HL-60 (cell line): ENCODE data around the gene SLC7A7.

Source experiments
- DNase-seq, 2 experiments: peaks; one replicate each; pipeline ENCODE4 v3.0.0-alpha.2; 2010 to 2020; ENCODE audit warnings: low read depth in 1 of 2, low spot score in 1 of 2
- H3K27ac ChIP-seq: fragments of 250-450 bp; sonication (Bioruptor Pico); replicated peaks from 2 replicates; pipeline ENCODE4 v1.5.1; 2020; ENCODE audit warnings: mild to moderate bottlenecking, moderate library complexity
- H3K27me3 ChIP-seq: fragments of 250-450 bp; sonication (Bioruptor Pico); 2 replicates; pipeline ENCODE4 v1.5.1; 2021; ENCODE audit warnings: mild to moderate bottlenecking, moderate library complexity; ENCODE audit not compliant: insufficient read depth, poor library complexity, severe bottlenecking
- H3K4me3 ChIP-seq: replicated peaks from 2 replicates; pipeline ENCODE4 v1.5.1; 2011; ENCODE audit warnings: mild to moderate bottlenecking, control low read depth, low read length; ENCODE audit not compliant: insufficient read depth
- CTCF ChIP-seq: IDR thresholded peaks from one replicate; pipeline ENCODE4 v1.5.1; 2011; ENCODE audit warnings: low read length, control low read depth, inconsistent platforms; ENCODE audit not compliant: insufficient read depth
- GABPA ChIP-seq: IDR thresholded peaks from 2 replicates; pipeline ENCODE4 v1.6.1; 2012; ENCODE audit warnings: low read depth
- POLR2AphosphoS5 ChIP-seq: IDR thresholded peaks from 2 replicates; pipeline ENCODE4 v1.6.1; 2012; ENCODE audit warnings: low read depth
- REST ChIP-seq: IDR thresholded peaks from 2 replicates; pipeline ENCODE4 v1.6.1; 2012; ENCODE audit warnings: low read depth; ENCODE audit not compliant: insufficient replicate concordance
- SPI1 ChIP-seq: IDR thresholded peaks from 2 replicates; pipeline ENCODE4 v1.6.1; 2012; ENCODE audit warnings: low read depth, mild to moderate bottlenecking, borderline replicate concordance

The SLC7A7 gene

GRCh38 chr14:22843123-22843925 is 28.1 kb upstream of the SLC7A7 start:
- no peaks in the 10 kb centered on the region for H3K27me3 ChIP-seq
- no peak for TF ChIP-seq CTCF
- TF ChIP-seq GABPA, result no peak
- no peak for TF ChIP-seq REST
- no peak for TF ChIP-seq POLR2AphosphoS5
- TF ChIP-seq SPI1, result no peak
- no peak for DNase-seq
- H3K27ac ChIP-seq, result no peak overlapping the region
- H3K4me3 ChIP-seq, result no peak overlapping the region

- TF ChIP-seq POLR2AphosphoS5 (no peak), SPI1 (no peak), GABPA (no peak)
- Histone ChIP-seq H3K27me3 (no peaks in the 10 kb centered on the region), H3K4me3 (no peak overlapping the region), H3K27ac (no peak overlapping the region)
- DNase-seq, result no peak
Observed at GRCh38 chr14:22842211-22843122, 27.2 kb upstream of the SLC7A7 start.

- H3K27me3 ChIP-seq, result no peaks in the 10 kb centered on the region
- no peak overlapping the region for H3K27ac ChIP-seq
- H3K4me3 ChIP-seq, result no peak overlapping the region
- no peak for TF ChIP-seq CTCF
- no peak for TF ChIP-seq SPI1
- TF ChIP-seq REST, result no peak
- TF ChIP-seq POLR2AphosphoS5, result no peak
- no peak for TF ChIP-seq GABPA
- DNase-seq, result no peak
Observed at GRCh38 chr14:22841769-22842168, 26.5 kb upstream of the SLC7A7 start.

DNA sequence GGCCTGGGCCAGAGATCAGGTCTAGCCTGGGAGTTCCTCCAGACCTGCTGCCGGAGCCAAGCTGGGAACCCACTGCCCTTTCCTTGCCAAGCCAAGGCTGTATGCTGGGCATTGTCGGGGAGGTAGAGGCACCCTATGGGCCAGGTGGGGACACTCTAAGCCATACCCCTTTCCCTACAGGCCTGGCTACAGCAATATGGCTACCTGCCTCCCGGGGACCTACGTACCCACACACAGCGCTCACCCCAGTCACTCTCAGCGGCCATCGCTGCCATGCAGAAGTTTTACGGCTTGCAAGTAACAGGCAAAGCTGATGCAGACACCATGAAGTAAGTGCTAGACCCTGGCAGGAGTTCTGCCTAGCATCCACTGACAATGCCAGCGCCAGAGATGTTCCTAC is 26.1 kb upstream of the SLC7A7 start:
- H3K4me3 ChIP-seq, result no peak overlapping the region
- DNase-seq, result no peak
- TF ChIP-seq GABPA (no peak), SPI1 (no peak), CTCF (no peak), REST (no peak), POLR2AphosphoS5 (no peak)
- no peaks in the 10 kb centered on the region for H3K27me3 ChIP-seq
- no peak overlapping the region for H3K27ac ChIP-seq
